Stimulated activated CD8-positive, alpha-beta memory T cell treated with anti-CD3 and anti-CD28 coated beads, Interleukin-15, amount 100 ng/mL, for 1 hour (primary cell): ENCODE results near the gene IL31.
A peak's percentile ranks its signal among the peaks of the same experiment; 100 is the strongest.
"Not testable (repeated sequence)": the region's sequence is repeated elsewhere in the genome, so short reads cannot be mapped to it uniquely, and the experiment has no call there.

Source experiments
- DNase-seq: peaks from one replicate; pipeline ENCODE4 v3.0.0-alpha.2; 2020; ENCODE audit warnings: low read depth

The IL31 gene

DNA sequence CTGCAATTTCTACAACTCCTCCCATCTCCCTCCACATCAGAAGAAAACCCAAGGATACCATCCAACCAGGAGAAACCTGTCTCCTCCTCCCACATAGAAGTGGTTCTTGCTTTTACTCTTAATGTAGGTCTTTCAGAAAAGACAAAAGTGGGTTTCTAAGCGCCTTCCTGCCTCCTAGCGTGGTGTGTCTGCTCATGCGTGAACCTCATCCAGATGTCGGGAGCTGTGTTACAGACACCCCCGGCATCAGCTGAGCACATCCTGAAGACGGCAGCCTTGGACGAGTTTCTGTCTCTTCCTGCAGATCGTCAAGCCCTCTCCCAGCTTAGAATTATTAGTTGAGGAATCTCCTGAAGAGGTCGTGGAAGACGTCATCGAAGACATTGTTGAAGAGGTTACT, 18.4 kb upstream of the IL31 start:
- no peak for DNase-seq

DNA sequence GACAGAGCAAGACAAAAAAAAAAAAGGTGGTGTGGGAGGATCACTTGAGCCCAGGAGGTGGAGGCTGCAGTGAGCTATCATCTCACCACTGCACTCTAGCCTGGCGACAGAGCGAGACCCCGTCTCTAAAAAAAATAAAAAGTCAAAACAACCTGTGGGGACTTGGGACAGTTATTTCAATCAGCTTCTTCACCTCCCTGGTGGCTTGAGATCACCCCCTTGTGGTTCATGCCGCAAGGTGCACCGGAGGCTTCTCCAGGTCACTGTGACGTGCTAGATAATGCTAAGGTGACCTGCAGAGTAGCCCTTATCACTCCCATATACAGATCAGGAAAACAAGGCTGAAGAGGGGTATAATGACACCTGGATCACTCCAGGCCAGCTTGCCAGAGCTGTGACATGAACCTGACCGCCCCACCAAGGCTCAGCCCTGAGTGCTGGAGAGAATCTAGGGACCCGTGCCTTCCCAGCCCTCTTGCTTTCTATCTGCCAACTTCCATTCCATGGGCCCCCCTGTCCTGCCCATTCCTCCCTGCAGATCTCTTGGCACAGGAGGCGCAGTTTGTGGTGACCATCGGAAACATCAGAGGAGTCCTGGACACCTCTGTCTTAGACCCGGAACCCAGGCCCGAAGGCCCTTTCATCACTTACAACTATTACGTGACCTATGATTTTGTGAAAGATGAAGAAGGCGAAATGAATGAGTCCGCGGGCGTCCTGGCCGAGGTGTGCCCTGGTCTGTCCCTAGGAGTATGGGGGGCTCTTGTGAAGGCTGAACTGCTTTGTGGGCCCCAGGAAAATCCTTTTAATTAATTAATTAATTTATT, 17.0 kb upstream of the IL31 start:
- peak; percentile 48 for DNase-seq

DNA sequence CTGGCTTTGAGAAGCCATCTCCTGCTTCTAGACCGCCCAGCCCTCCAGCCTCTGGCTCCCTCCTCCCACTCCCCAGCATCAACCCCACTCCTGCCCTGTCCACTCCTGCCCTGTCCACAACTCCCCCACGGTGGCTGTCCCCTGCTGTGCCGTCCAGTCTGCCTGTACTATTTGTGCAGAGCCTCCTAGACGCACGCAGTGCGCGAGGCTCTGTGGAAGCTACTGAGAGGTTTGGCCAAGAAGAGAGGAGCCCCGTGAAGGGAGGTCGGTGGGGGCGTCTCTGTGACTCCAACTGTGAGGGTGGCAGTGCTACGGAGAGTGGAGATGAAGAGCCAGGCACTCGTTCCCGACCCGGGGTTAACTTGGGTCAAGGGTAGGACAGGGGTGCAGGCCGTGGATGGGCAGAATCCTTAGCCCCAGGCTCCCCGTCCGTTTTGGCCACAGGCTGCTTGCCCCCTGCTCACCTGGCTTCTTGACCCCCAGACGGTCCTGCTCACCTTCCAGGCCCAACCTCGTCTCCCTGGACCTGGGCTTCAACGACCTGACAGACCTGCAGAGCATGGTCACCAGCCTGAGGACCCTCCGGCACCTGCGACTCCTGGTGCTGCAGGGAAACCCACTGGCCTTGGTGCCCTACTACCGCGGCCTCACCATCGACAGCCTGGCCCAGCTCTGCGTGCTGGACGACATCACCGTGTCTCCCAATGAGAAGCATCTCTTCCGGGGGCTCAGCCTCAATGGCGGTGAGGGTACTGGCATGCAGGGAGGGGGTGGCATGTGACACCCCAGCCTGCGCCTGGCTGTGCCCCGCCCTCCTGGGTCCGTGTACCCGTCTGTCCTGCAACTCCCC, 15.8 kb upstream of the IL31 start:
- no peak for DNase-seq

DNA sequence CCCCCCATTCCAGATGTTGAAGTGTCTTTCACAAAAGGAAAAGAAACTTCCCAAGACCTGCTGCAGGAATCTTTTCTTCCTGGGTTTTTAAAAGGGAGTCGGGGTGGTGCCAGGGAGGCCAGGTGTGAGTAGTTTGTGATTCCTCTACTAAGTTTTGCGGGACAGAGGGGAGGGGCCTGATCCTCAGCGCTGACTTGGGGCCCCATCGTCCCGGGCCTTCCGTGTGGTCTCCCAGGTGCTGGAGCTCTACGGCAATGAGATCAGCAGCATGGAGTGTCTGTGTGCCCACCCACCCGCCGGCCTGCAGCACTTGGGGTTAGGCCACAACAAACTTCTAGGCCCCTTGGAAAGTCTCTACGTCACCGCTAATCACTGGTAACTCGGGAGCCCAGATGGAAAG, 13.4 kb upstream of the IL31 start:
- no peak for DNase-seq

DNA sequence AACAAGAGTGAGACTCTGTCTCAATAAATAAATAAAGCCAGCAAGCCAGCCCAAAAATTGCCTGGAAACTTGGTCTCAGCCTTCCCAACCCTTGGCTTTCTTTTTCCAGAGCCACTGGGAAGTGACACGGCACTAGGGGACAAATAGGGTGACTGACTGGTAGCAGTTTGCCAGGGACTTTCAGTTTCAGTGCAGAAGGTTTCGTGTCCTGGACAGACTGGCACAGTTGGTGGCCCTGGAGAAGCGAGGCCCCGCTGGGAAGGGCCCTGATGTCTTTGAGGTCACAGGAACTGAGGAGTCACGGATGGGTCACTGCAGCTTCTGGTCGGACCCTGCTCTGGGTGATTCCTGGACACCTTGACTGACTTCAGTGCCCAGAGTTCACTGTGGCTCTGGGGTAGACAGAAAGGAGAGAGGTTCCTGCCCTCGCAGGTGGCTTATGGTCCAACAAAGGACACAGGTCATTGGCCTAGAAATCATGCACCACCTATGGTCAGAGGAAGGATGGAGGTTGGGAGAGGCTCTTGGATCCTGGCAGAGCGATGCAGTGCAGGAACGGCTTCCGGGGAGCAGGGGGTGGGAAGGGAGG, 11.6 kb upstream of the IL31 start:
- no peak for DNase-seq

DNA sequence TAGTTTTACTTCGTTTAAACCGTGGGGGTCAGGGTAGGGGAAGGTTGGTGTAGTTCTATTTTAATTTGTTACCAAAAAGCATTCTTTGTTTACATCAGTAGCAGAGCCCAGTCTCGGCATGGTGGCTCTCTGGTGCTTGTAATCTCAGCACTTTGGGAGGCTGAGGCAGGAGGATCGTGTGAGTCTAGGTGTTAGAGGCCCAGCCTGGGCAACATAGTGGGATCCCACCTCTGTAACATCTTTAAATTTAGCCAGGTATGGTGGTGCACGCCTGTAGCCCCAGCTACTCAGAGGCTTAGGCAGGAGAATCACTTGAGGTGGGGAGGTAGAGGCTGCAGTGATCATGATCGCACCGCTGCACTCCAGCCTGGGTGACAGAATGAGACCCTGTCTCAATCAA, 11.1 kb upstream of the IL31 start:
- DNase-seq: no peak

DNA sequence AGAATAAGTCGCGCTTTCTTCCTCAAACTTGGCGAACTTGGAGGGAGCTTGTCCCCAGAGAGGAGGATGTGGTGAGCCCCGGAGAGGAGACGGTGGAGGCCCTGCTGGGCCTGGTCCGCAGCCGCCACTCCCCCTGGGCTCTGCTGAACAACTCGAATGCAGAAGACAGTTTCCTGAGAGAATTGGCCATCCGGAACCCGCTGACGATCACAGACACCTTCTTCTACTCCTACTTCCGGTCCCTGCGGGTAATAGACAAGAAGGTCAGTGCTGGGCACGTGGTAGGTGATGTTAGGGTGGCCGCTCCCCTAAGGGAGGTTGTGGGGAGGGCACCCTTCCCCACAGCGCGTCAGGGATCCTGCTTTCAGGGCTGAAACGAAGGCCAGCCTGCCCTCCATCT, 10.5 kb upstream of the IL31 start:
- no peak for DNase-seq

DNA sequence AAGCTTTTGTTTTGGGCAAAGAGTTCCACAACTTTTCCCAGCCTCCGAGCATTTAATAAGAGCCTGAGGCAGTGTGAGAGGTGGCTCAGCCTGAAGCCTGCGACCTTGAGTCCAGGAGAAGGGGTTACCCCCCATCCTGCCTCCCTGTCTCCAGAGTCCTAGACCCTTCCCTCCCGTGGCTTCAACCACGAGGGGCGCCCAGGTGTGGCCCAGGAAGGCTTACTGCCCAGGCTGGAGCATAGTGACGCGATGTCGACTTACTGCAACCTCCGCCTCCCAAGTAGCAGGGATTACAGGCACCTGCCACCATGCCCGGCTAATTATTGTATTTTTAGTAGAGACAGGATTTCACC, 9.5 kb upstream of the IL31 start:
- no peak for DNase-seq

DNA sequence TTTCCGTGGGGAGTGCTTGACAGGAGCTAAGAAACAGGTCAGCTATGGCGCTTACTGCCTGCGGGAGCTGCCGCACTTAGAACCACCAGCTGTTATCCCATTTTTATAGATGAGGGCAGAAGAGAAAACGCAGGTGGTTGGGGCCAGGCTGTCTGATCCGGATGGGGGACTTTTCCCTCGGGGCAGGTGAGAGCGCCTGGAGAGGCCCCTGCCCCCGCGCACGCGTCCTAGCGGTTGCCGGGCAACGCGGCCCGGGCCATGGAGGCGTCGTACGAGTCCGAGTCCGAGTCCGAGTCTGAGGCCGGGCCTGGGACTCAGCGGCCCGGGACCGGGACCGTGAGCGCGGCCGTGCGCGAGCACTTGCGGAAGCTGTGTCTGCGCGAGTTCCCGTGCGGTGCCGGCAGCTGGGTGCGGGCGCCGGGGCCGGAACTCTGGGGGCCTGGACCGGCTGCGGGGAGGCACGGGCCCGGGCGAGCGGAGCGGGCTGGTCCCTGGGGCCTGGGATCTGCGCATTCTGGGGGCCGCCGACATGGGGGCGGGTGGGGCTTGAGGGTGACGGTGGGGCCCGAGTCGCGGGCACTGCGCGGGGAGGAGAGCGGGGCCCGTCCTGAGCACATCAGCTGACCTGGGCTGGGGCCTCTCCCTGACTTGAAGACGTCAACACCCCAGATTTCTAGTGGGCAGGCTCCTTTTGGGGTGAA, 9.0 kb upstream of the IL31 start, which contains the start of gene LRRC43:
Gene LRRC43, plus strand, starts transcription at position 237 of the 701 bp plus-strand sequence. Its CDS starts 22 bp downstream, at position 259.
- no peak for DNase-seq

DNA sequence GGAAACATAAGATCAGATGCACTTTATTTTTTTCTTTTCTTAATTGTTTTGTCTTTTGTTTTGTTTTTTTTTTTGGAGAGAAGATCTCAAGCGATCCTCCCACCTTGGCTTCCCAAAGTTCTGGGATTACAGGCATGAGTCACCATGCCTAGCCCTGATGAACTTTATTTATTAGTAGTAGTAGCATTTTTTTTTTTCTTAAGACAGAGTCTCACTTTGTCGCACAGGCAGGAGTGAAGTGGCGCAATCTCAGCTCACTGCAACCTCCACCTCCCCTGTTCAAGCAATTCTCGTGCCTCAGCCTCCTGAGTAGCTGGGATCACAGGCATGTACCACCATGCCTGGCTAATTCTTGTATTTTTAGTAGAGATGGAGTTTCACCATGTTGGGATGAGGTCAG, 2.5 kb upstream of the IL31 start:
- DNase-seq: not testable (repeated sequence)

DNA sequence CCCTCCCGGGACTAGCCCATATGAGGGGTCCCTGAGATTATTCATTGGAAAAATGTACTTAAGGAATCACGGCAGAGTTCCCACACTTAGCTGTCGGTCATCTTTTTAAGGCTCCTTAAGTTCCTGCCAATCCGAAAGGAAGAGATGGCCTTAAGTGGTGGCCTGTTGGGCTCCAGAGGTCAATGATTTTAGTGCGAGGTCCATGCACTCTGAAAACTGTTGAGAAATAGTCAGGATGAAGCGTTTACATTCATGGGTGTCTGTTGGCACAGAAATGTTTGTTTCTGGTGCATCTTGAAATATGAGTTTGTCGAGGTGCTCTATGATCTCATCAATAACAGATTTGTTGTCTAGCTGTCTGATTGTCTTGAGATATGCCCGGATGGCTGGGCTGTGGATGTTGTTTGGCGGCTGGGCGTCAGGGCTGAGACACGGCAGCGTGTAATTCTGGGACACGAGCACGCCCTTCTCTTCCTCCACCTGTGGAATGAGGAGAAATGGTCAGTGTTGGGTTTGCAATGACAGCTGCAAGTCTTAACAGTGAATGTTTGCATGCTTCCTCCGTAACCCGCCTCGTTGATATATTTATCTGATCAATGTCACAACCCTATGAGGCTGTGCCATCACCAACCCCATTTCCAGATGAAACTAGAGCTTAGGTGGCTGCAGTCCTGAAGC, 1.6 kb downstream of the IL31 start:
- DNase-seq: no peak

DNA sequence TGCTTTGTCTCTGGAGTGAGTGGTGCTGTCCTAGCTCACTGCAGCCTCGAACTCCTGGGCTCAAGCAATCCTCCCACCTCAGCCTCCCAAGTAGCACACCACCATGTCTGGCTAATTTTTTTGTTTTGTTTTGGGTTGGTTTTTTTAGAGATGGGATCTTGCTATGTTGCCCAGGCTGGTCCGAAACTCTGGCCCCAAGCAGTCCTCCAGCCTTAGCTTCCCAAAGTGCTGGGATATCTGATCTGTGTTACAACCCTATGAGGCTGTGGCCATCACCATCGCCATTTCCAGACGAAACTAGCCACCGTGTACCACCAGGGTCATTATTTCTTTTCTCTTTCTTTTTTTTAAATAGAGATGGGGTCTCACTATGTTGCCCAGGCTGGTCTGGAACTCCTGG, 2.6 kb downstream of the IL31 start:
- DNase-seq: no peak

DNA sequence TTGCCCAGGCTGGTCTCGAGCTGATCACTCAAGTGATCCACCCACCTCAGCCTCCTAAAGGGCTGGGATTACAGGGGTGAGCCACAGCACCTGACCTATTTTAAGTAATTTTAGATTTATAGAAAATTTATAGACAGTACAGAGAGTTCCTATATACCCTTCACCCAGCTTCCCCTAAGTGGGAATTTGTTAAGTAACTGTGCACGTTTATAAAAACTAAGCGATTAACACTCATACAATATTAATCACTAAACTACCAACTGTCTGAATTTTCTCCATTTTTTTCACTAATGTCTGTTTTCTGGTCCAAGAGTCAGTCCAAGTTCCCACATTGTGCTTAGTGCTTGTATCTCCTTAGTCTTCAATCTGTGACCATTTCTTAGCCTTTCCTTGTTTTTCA, 5.5 kb downstream of the IL31 start:
- no peak for DNase-seq

DNA sequence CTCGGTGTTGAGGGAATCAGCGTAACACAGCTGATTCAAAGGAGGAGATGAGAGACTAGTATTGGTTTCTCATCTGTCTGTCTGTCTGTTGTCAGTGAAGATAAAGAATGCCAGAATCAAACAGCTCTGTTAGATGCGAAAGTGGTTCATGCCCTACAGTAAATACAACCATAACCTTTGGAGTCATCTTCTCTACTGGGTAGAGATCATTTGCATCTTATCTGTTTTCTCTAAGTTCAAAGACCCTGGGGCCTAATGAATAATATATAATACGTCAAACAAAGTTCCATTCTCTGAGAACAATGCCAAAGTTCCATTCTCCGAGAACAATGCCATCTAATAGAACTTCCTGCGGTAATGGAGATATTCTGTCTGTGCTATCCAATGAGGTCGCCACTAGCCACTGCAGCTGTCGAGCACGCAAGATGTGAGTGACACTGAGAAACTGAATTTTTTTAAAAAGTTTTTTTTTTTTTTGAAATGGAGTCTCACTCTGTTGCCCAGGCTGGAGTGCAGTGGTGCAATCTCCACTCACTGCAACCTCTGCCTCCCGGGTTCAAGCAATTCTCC, 6.6 kb downstream of the IL31 start:
- DNase-seq: no peak

DNA sequence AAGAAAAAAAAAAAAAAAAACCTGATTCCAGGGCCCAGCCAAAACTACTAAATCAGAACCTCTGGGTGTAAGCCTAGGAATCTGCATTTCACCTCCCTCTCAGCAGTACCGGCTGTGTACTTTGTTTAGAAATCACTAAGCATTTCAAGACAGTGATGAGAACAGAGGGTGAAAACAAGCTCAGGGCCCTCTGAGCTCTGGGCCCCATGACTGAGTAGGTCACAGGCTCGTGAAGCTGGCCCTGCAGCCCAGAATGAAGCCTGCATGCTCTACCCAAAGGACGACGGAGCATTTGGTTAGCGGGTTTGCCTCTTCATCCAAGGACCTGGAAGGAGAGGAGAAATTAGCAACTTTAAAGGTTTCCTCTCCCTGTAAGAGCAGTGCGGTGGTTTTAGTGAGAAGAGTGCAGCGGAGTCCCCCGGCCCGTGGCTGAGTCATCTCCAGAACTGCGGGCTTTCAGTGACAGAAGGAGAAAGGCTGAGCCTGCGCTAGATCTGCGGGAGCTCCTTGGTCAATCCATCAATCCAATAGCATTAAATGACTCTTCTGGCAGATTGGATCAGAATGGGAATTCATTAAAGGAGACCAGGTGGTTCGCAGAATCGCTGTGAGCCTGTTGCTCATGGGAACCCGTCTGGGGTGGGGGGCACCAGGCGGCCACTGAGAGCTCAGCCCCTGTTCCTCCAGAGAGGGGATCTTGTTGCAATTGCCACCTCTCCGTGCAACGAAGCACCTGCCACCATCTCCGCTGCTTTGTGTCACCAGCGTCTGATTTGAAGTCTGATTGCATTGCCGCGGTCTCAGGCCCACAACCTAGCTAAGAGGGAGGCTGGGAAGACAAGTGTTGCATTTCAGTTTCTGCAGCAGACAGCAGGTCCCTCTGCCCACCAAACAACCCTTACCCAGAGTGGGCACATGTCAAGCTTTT, 7.3 kb downstream of the IL31 start:
- DNase-seq: no peak

DNA sequence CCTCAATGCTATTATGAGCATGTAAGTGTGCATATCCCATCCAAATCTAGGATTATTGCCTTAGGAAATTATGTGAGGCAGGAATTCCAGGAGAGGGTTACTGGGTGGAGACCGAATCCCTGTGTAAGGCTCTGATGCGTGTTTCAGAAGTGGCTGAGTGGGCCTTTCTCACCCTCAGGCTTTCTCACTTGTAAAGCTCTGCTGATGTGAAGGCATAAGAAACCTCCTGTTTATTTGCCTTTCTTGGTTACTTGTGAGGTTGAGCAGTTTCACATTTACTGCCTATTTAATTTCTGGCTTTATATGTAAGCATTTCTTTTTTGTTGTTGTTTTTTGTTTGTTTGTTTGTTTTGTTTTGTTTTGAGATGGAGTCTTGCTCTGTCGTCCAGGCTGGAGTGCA, 11.0 kb downstream of the IL31 start:
- DNase-seq: no peak

DNA sequence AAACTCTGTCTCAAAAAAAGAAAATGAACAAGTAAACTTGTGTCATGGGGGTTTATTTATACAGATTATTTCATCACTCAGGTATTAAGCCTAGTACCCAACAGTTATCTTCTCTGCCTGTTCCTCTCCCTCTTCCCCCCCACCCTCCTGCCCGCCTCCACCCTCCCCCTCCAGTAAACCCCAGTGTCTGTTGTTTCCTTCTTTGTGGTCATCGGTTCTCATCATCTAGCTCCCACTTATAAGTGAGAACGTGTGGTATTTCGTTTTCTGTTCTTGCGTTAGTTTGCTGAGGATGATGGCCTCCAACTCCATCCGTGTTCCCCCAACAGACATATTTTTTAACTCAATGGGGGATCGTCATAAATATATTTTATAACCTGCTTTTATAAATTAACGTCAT, 12.3 kb downstream of the IL31 start:
- no peak for DNase-seq

DNA sequence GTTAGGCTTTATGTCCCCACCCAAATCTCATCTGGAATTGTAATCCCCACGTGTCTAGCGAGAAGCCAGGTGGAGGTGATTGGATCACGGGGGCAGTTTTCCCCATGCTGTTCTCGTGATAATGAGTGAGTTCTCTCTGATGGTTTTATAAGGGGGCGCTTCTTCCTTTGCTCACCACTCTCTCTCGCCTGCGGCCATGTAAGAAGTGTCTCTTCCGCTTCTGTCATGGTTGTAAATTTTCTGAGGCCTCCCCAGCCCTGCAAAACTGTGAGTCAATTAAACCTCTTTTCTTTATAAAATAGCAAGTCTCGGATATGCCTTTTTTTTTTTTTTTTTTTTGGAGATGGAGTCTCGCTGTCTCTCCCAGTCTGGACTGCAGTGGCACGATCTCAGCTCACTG, 13.3 kb downstream of the IL31 start:
- DNase-seq: no peak

DNA sequence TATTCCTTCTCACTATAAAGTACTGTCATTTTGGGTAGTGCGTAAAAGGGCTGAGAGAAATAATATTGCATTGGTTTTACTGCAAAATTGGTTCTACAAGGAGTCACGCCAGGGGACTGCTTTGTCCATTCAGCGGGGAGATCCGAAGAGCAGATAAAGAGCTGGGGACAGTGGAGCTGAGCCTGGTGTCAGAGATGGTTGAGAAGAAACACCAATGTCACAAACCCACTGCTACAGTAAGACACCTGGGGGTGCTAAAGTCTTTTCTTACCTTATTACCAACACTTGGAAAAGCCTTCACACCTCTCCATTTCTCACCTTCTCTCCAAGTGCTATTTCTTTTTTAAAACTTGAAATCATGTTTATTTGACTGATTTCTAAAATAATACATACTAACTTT, 14.1 kb downstream of the IL31 start:
- DNase-seq: no peak

DNA sequence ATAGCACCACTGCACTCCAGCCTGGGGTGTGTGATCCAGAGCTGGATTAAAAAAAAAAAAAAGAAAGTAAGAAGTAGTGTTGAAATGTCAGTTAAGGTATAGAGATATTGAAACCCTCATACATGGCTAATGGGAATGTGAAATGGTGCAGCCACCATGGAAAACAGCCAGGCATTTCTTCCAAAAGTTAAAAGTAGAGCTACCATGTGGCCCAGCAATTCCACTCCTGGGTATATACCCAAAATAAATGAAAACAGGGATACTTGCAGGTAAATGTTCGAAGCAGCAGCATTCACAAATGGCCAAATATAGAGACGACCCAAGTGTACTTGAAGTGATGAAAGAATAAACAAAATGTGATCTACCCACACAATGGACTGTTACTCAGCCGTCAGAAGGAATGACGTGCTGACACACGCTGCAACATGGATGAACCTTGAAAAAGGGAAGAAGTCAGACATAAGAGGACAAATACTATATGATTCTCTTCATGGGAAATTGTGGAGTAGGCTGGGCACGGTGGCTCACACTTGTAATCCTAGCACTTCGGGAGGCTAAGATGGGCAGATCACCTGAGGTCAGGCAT, 15.2 kb downstream of the IL31 start:
- DNase-seq: no peak
